Astrocyte of the cerebellum (primary cell): Measurements from ENCODE around the gene STX8.
"Not testable (repeated sequence)": the region's sequence is repeated elsewhere in the genome, so short reads cannot be mapped to it uniquely, and the experiment has no call there.

Experiments
- DNase-seq: peaks from one replicate; pipeline ENCODE4 v3.0.0-alpha.2; 2011; ENCODE audit warnings: low read depth
- H3K4me3 ChIP-seq: 2 replicates; pipeline ENCODE4 v1.5.1; 2011; ENCODE audit warnings: mild to moderate bottlenecking, low read depth, low read length, moderate library complexity
- in situ Hi-C: cut with HindIII; loops from 2 replicates; pipeline ENCODE4 v1.10.0; 2017; ENCODE audit warnings: low sequenced_read_pairs
- TF ChIP-seq, protein P1 (sequence below): IDR thresholded peaks from 2 replicates; pipeline ENCODE4 v1.5.1; 2012; ENCODE audit warnings: low read length, low read depth, moderate library complexity, mild to moderate bottlenecking; ENCODE audit errors: missing control alignments

STX8 gene

DNA sequence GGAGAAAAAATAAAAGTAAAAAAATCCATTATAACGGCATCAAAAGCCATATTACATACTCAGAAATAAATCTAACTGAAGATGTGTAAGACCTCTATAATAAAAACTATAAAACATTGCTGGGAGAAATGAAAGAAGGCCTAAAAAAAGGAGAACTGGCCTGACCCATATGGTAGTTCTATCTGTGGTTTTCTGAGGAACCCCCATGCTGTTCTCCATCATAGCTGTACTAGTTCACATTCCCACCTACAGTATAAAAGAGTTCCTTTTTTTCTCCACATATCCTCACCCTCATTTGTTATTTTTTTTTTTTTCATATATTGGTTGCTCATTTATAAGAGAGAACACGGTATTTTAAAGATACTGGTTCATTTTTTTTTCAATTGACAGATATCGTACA is 191.8 kb downstream of the STX8 start:
- in situ Hi-C loops: no loop called here
- H3K4me3 ChIP-seq: no peak overlapping the region
- TF ChIP-seq, protein P1, sequence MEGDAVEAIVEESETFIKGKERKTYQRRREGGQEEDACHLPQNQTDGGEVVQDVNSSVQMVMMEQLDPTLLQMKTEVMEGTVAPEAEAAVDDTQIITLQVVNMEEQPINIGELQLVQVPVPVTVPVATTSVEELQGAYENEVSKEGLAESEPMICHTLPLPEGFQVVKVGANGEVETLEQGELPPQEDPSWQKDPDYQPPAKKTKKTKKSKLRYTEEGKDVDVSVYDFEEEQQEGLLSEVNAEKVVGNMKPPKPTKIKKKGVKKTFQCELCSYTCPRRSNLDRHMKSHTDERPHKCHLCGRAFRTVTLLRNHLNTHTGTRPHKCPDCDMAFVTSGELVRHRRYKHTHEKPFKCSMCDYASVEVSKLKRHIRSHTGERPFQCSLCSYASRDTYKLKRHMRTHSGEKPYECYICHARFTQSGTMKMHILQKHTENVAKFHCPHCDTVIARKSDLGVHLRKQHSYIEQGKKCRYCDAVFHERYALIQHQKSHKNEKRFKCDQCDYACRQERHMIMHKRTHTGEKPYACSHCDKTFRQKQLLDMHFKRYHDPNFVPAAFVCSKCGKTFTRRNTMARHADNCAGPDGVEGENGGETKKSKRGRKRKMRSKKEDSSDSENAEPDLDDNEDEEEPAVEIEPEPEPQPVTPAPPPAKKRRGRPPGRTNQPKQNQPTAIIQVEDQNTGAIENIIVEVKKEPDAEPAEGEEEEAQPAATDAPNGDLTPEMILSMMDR: no peak
- DNase-seq: no peak

DNA sequence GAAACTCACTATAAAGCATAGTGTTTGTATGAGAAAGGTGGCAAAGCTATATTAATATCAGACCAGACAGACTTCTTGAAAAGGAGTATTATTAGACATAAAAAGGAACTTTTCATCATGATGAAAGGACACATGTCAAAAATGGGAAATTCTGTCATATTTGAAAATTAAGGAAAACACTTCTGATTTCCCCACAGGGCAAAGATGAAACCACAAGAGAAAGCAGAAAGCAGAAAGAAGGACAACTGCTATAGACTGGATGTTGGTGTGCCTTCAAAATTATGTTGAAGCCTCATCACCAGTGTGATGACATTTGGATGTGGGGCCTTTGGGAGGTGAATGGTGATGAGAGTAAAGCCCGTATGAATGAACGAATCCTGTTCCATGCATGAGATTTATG is 193.0 kb downstream of the STX8 start:
- in situ Hi-C loops: no loop called here
- TF ChIP-seq, protein P1: no peak
- no peak overlapping the region for H3K4me3 ChIP-seq
- DNase-seq: no peak

- no peak overlapping the region for H3K4me3 ChIP-seq
- TF ChIP-seq, protein P1: no peak
- in situ Hi-C loops: no loop called here
- no peak for DNase-seq
Measured at GRCh38 chr17:9381068-9381467, 194.6 kb downstream of the STX8 start.

- in situ Hi-C loops: no loop called here
- no peak for DNase-seq
- H3K4me3 ChIP-seq: no peak overlapping the region
- TF ChIP-seq, protein P1: no peak
Measured at GRCh38 chr17:9380361-9380760, 195.3 kb downstream of the STX8 start.

- DNase-seq, H3K4me3 ChIP-seq, in situ Hi-C loops: not testable (repeated sequence)
Measured at GRCh38 chr17:9376177-9376576, 199.4 kb downstream of the STX8 start.

DNA sequence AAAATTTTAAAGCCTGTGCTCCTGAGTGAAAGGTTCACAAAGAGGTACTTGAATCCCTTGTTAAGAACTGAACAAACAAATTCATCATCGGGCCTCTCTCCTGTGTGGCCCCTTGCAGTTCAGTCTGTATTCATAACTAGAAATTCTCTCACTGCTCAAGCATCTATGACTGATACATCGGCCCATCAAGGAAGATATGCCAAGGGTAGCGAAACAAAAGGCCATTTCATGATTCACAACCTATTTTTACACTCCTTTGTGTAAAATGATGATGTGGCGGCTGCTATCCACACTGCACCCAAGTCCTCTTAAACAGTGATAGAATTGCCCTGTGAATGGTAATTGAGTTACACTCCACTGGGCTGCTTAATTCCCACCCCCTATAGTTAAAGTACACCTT is 204.6 kb downstream of the STX8 start:
- TF ChIP-seq, protein P1: no peak
- no peak overlapping the region for H3K4me3 ChIP-seq
- in situ Hi-C loops: no loop called here
- peak; percentile 80 for DNase-seq

GRCh38 chr17:9370467-9370866 is 205.2 kb downstream of the STX8 start:
- in situ Hi-C loops: no loop called here
- no peak overlapping the region for H3K4me3 ChIP-seq
- no peak for DNase-seq
- TF ChIP-seq, protein P1: no peak
